ENCODE results near the gene TBC1D5.

DNA sequence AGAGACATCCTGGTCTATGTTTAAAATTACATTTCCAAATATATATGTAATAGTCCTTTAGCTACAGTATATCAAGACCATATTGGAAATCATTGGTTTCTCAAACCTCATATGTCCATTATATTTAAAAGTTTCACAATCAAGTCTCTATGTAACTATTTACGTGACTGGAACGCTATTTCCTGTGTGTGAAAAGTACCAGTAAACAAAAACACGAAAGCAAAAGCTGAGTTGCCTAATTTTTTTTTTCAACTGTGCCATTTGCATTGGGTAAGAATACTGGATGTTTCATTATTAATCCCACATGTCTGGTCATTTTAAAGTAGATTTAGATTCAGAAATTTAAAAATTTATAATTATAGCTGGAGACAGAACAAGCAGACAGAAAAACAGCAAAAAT lies 381.4 kb downstream of the TBC1D5 start:
- TF ChIP-seq POLR2AphosphoS5 (IDR thresholded peaks at IDR 0.05; ENCODE audit: borderline replicate concordance, low read depth, low read length) = no peak
- no peak for TF ChIP-seq EZH2 (IDR thresholded peaks at IDR 0.05)
- no peak for TF ChIP-seq FOXP2 (optimal IDR thresholded peaks at IDR 0.05; ENCODE audit: control extremely low read depth, extremely low read length, insufficient read depth)
